HepG2 (cell line): ENCODE results near the gene MGMT. TPM values are rescaled to one million over a fixed set of nuclear protein-coding genes. Genes with fewer than 3 reads are reported as not detected.

Experiments
- HDAC6 ChIP-seq: fragments of 200-600 bp; sonication (generic); IDR thresholded peaks from 2 replicates; pipeline ENCODE4 v1.7.0; 2017; ENCODE audit warnings: mild to moderate bottlenecking, antibody characterized with exemption, low read length, low read depth
- HOMEZ ChIP-seq: IDR thresholded peaks from 2 replicates; pipeline ENCODE4 v1.6.1; 2016; ENCODE audit warnings: low read depth
- TOE1 ChIP-seq: sonication (generic); formaldehyde crosslinking; IDR thresholded peaks from 2 replicates; pipeline ENCODE4 v1.4.0; 2020; ENCODE audit warnings: mild to moderate bottlenecking, missing genetic modification reagents
- ZNF615 ChIP-seq: sonication (generic); formaldehyde crosslinking; IDR thresholded peaks from 2 replicates; pipeline ENCODE4 v1.5.0; 2020; ENCODE audit warnings: mild to moderate bottlenecking, missing genetic modification reagents, borderline replicate concordance
- ZNF691 ChIP-seq: sonication (generic); formaldehyde crosslinking; IDR thresholded peaks from 2 replicates; pipeline ENCODE4 v1.4.0; 2020; ENCODE audit warnings: missing genetic modification reagents, low read depth, mild to moderate bottlenecking, borderline replicate concordance
- polyA plus RNA-seq, 8 experiments: library from polyadenylated mRNA; depleted of rRNA in 3 of 8; stranded (reverse) in 7 of 8; unstranded in 1 of 8; fragments of >200 nt; fragmentation: Illumina TruSeq in 4 of 8; extraction: Trizol in 4 of 8; gene quantifications; 2 replicates each; pipeline versions ENCODE4 v1.2.1 to v1.2.3, GENCODE V29; 2011 to 2016; ENCODE audit warnings: low read depth in 4 of 8, missing spikeins in 1 of 8, mixed read lengths in 1 of 8; ENCODE audit not compliant: insufficient read depth in 1 of 8
- total RNA-seq, 5 experiments: library from RNA; depleted of rRNA; stranded (reverse); fragments of >200 nt; fragmentation: Illumina TruSeq; extraction: Trizol; gene quantifications; 2 replicates each; pipeline ENCODE4 v1.2.3, GENCODE V29; 2016; ENCODE audit warnings: low read depth in 1 of 5
- TF ChIP-seq, protein P1 (sequence below), 2 experiments: fragments of 450-650 bp in 1 of 2; sonication (generic) in 1 of 2; formaldehyde crosslinking in 1 of 2; IDR thresholded peaks; 2 replicates each; pipeline versions ENCODE4 v1.6.1 to v1.8.0; 2016 to 2022; ENCODE audit warnings: antibody characterized with exemption in 1 of 2, mild to moderate bottlenecking in 1 of 2, missing genetic modification reagents in 1 of 2
- TF ChIP-seq, protein P2 (sequence below): sonication (generic); formaldehyde crosslinking; IDR thresholded peaks from 2 replicates; pipeline ENCODE4 v1.4.0; 2020; ENCODE audit warnings: missing genetic modification reagents
- TF ChIP-seq, protein P3 (sequence below): sonication (generic); formaldehyde crosslinking; IDR thresholded peaks from 2 replicates; pipeline ENCODE4 v1.5.1; 2020; ENCODE audit warnings: missing genetic modification reagents, mild to moderate bottlenecking, borderline replicate concordance
- TF ChIP-seq, protein P4 (sequence below): sonication (generic); formaldehyde crosslinking; IDR thresholded peaks from 2 replicates; pipeline ENCODE4 v1.8.0; 2022; ENCODE audit warnings: missing genetic modification reagents, low read depth, mild to moderate bottlenecking, borderline replicate concordance

Gene MGMT
- total and polyA plus RNA-seq, 2 of the 13 experiments (the other 11 are each of a cell fraction or from before 2014, with no cell fraction given) = 12.0 to 19.5 TPM

DNA sequence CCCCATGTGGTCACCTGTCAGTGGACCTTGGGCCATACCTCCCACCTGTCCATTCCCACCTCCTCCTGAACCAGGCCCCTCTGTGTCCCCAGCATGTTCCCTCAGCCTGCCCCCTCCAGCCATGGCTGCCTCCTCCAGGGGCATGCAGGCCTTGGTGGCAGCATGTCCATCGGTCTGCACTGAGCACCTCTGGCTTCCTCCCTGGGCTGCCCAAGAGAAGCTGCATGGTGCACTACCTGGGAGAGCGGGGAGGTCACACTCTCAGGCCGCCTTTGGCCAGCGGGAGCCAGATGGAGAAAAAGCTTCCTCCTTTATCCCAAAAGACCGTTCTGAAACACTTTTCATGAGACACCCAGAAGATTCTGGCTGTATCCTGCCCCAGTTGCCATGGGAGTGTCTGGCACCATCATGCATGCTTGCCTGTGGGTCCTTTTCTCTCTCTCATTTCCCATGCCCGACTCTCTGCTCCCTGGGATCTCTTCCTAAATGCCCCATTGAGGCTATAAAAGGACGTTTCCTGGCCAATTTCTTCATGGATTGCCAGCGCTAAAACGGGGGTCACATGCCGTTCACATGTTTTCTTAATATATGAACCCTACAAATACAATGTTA, 45.5 kb upstream of the MGMT start (continued):
- TF ChIP-seq, protein P1, sequence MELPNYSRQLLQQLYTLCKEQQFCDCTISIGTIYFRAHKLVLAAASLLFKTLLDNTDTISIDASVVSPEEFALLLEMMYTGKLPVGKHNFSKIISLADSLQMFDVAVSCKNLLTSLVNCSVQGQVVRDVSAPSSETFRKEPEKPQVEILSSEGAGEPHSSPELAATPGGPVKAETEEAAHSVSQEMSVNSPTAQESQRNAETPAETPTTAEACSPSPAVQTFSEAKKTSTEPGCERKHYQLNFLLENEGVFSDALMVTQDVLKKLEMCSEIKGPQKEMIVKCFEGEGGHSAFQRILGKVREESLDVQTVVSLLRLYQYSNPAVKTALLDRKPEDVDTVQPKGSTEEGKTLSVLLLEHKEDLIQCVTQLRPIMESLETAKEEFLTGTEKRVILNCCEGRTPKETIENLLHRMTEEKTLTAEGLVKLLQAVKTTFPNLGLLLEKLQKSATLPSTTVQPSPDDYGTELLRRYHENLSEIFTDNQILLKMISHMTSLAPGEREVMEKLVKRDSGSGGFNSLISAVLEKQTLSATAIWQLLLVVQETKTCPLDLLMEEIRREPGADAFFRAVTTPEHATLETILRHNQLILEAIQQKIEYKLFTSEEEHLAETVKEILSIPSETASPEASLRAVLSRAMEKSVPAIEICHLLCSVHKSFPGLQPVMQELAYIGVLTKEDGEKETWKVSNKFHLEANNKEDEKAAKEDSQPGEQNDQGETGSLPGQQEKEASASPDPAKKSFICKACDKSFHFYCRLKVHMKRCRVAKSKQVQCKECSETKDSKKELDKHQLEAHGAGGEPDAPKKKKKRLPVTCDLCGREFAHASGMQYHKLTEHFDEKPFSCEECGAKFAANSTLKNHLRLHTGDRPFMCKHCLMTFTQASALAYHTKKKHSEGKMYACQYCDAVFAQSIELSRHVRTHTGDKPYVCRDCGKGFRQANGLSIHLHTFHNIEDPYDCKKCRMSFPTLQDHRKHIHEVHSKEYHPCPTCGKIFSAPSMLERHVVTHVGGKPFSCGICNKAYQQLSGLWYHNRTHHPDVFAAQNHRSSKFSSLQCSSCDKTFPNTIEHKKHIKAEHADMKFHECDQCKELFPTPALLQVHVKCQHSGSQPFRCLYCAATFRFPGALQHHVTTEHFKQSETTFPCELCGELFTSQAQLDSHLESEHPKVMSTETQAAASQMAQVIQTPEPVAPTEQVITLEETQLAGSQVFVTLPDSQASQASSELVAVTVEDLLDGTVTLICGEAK (IDR thresholded peaks at IDR 0.05) = no peak
- TF ChIP-seq, protein P1 (CRISPR knock-in tag; IDR thresholded peaks at IDR 0.05) = no peak
- TF ChIP-seq, protein P2, sequence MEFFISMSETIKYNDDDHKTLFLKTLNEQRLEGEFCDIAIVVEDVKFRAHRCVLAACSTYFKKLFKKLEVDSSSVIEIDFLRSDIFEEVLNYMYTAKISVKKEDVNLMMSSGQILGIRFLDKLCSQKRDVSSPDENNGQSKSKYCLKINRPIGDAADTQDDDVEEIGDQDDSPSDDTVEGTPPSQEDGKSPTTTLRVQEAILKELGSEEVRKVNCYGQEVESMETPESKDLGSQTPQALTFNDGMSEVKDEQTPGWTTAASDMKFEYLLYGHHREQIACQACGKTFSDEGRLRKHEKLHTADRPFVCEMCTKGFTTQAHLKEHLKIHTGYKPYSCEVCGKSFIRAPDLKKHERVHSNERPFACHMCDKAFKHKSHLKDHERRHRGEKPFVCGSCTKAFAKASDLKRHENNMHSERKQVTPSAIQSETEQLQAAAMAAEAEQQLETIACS (CRISPR knock-in tag) = no peak
- TF ChIP-seq ZNF615 (no peak), TOE1 (CRISPR knock-in tag) (no peak), ZNF691 (no peak), HOMEZ (CRISPR knock-in tag) (no peak), HDAC6 (no peak)
- TF ChIP-seq, protein P3, sequence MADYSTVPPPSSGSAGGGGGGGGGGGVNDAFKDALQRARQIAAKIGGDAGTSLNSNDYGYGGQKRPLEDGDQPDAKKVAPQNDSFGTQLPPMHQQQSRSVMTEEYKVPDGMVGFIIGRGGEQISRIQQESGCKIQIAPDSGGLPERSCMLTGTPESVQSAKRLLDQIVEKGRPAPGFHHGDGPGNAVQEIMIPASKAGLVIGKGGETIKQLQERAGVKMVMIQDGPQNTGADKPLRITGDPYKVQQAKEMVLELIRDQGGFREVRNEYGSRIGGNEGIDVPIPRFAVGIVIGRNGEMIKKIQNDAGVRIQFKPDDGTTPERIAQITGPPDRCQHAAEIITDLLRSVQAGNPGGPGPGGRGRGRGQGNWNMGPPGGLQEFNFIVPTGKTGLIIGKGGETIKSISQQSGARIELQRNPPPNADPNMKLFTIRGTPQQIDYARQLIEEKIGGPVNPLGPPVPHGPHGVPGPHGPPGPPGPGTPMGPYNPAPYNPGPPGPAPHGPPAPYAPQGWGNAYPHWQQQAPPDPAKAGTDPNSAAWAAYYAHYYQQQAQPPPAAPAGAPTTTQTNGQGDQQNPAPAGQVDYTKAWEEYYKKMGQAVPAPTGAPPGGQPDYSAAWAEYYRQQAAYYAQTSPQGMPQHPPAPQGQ = no peak
- TF ChIP-seq, protein P4, sequence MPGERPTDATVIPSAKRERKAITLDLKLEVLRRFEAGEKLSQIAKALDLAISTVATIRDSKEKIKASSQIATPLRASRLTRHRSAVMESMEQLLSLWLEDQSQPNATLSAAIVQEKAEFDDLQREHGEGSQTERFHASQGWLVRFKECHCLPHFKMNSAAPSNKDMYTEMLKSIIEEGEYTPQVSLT (CRISPR knock-in tag) = no peak
- TF ChIP-seq, all 625 proteins: peak for 0
